Kasumi-1 (cell line): ENCODE data around the gene CLCN6.

Source experiments
- DNase-seq, 2 experiments: peaks; one replicate each; lab custom pipeline; 2025; lab: John Stamatoyannopoulos, UW

The CLCN6 gene

DNA sequence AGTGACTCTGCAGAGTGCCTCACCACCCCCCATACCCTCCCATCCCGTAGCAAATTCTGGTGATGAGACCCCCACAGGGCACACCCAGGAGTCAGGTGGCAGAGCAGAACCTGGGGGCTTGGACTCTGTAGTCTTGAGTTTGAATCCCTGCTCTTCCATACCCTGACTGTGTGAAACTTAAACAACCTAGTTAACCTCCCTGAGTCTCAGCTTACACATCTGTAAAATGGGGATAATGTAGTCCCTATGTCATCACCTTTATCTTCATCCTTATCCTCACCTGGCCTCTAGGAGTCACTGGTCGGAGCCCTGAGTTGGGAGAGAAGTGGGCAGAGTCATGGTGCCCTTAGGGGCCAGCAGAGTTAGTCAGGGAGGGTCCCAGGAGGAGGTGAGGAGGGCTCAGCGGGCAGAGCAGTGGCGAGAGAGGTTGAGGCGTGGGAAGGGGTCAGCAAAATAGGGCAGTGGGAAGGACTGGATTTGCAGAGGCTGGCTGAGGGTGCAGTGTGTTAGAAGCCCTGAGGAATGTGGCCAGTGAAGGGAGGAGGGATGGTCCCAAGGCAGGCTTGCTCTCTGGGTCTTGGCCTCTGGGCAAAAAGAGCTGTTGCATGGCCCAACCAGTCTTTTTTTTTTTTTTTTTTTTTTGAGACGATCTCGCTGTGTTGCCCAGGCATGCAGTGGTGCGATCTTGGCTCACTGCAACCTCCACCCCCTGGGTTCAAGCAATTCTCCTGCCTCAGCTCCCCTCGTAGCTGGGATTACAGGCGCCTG is 25.4 kb upstream of the CLCN6 start:
- no peak for DNase-seq

GRCh38 chr1:11781297-11781696 is 24.7 kb upstream of the CLCN6 start:
- DNase-seq: no peak

DNA sequence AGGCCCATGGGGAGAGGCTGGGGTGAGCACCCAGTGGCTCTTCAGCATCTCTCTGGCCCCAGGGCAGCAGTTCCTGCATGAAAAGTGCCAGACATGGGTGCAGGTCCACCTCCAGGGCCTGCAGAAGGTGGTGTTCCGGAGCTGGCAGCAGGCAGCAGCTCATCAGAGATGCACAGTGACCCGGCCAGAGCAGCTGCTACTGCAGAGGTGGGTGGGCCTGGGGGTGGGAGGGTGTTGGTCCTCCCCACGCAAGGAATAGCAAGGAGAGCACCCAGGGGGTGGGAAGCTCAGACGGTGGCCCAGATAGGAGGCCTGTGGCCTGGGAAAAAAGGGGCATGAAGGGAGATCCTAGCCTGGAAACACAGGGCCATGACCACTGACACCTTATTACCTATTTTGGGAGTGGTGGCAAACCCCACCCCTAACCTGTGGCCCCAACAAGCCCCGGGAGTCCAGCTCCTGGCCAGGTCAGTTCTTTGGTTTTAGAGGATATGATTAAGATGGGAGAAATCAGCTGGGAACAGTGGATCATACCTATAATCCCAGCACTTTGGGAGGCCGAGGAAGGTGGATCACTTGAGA is 23.8 kb upstream of the CLCN6 start:
- DNase-seq: no peak

- no peak for DNase-seq
These were observed 22.4 kb upstream of the CLCN6 start for GRCh38 chr1:11783556-11783955.

DNA sequence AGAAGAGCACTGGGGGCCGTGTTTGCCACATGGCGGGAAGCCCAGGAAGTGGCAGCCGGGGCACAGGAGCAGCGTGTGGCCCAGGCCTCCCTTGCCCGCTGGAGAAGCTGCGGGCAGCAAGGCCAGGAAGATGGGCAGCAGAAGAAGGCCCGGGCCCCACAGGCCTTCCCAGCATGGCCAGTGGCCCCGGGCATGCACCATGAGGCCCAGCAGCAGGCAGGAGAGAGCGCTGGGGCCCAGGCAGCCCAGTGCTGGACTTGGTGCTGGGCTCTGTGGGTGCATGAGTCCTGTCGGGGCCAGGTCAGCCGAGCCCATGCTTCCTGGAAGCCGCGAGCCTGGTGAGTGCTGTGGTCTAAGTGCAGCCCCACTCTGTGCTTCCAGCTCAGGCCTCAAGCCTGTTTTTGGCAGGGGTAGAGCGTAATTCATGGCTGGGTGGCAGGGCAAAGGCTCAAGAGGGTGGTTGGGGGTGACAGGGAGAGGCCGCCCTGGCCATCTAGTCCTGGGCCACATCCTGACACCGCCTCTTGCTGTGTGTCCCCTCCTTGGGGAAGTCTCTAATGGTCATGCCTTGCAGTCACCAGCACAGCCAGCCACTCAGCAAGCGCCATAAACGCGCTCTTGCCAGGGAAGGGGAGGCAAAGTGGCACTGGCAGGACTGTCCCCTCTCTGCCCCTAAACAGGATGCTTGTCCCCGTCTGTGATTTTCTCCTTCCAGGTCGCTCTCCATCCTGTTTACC is 21.6 kb upstream of the CLCN6 start:
- DNase-seq: no peak

- DNase-seq: no peak
These were observed 20.8 kb upstream of the CLCN6 start for GRCh38 chr1:11784993-11785769.

- DNase-seq: no peak
These were observed 19.8 kb upstream of the CLCN6 start for GRCh38 chr1:11786168-11786567.

- no peak for DNase-seq
These were observed 18.7 kb upstream of the CLCN6 start for GRCh38 chr1:11787251-11787803.

DNA sequence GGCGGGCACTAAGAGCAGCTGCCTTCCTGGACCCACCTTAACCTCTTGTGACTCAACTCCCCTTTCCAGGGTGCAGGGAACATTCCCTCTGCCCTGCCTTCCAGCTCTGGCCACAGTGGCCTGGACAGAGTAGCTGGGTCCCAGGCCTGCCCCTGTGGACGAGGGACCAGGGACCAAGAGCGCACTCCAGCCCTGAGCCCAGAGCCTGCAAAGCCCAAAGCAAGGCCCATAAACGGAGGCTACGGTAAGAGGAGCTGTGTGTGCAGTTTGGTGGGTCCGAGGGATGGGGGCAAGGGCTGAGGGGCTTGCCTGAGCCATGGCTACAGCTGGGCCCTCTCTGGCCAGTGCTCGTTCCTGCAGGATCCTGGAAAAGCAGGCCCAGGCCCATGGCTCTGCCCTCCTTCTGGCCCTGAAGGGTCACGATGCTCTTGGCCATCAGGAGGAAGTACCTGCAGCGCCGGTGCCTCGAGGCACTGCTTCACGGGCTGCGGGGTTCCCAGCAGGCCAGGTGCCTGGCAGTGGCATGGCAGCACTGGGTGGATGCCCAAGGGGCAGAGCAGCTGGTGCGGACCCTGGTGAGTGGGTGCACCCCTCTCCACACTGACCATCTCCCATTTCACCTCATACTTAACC is 18.1 kb upstream of the CLCN6 start:
- no peak for DNase-seq

DNA sequence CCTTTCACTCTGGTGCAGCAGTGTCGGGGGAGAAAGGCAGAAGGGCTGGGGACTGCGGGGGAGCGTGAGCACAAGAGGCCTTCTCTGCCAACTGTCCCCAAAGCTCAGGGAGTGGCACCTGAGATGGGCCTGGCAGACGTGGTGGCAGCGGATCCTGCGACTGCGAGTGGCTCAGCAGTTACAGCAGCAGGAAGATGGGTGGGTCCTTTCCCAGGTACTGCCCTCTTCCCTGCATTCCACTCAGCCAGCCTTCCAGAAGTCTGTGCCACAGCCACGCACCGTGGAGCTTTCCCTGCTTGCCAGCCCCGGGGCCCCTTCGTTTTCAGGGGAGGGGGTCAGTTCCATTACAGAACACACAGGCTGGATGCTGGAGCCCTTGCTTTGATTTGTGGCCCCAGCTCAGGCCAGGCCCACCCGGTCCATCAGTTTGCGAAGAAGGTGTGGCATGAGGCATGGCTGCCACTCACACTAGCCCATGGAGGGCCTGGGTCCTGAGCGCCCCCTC is 17.4 kb upstream of the CLCN6 start:
- no peak for DNase-seq

DNA sequence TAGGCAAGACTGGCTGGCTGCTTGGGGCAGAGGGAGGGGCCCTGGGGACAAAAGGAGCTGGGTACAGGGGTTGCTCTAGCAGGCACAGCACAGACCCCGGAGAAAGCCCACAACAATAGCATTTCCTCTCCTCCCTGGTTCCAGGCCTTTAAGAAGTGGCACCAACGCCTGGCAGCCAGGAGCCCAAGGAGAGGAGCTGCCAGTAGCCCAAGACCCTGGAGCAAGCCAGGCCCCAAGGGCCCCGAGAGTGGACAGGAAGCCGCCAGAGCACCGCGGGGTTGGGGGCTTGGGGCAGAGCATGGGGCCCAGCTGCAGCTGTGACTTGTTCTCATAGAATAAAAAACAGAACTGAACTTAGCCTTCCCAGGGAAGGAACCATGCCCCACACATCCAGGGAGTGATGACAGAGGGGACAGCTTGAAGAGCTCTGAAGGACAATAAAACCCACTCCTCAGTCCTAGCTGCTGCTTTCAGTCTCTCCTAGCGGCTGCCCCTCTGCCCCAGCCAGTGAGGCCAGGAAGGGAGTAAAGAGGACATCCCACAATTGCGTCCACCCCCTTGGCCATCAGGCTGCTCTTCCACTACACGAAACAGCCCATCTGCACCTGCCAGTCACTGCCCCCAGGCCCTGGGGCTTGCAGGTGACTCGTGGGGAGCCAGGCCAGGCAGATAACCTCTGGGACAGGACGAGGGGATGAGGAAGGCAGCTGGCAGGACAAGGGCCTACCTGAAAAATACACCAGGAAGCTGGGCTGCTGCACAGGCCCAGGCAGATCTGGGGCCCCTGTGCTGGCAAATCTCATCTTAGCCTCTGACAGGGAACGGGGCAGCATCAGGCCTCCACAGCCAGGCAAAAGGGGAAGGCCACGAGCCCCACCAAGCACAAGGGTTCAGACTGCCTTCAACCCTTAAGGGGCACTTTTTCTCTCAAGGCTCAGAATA is 16.6 kb upstream of the CLCN6 start:
- no peak for DNase-seq

- no peak for DNase-seq
These were observed 15.7 kb upstream of the CLCN6 start for GRCh38 chr1:11790101-11790879.

- no peak for DNase-seq
These were observed 14.9 kb upstream of the CLCN6 start for GRCh38 chr1:11790880-11791715.

DNA sequence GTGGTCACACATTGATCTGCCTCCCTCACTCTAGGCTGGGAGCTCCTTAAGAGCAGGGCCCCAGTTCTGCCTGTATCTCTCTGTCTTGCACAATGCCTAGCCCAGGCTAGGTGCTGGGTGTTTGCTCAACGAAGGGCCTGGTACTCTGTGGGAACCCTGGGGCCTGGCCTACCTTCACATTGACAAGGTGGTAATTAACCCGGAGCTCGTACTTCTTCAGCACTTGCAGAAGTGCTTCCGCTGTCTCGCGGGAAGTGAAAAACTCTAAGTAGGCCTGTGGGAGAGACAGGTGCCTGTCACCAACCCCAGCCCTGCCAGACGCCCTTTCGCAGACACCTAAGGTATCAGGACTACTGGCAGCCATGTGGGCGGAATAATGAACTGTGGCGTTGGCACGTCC is 13.9 kb upstream of the CLCN6 start:
- no peak for DNase-seq

DNA sequence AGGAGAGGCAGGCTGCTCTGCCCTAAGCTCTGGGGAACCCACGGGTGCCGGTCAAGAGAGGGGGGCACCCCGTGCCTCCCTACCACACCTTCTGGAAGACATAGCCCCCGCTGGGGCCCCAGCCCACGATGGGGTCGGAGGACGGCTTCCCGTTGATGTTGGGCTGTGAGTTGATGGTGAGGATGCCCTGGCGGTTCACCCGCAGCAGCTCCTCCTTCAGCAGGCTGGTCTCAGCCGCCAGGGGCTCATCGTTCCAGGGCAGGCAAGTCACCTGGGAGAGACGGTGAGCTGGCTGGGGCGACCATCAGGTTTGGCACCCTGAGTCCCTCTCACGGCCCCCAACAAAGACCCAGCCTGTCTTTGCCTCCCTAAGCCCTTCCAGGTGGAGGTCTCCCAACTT is 12.2 kb upstream of the CLCN6 start:
- no peak for DNase-seq

DNA sequence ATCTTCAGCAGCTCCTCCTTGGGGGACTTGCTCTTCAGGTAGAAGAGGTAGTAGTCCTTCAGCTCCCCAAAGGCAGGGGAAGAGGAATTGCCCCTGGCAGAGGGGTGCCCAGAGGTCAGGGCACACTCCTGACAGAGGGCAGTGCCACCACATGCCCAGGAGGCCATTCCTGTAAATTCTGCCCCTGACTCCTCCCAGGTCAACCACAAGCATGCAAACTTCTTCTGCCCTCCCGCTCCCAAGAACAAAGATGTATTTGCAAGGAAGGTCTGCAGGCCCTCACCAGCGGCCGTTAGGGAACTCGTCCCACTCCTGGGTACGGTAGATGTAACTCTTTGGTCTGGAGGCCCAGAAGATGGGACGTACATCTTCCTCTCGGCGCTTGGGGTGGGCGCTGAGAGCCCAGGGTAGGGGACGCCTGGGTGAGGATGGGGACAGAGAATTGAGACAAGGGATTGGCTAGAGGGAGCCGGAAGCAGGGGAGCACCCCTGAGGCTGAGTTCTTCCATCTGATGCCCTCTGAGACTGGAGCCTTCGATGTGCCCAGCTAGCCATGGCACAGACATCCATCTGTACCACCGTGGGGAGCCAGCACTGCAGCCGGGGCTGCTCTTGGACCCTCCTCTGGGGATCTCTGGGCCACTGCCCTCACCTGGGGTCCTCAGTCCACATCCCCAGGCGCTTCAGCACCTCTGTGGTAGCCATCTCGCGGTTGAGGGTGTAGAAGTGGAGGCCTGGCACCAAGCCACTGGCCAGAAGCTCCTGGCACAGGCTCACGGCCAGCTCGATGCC is 11.3 kb upstream of the CLCN6 start:
- DNase-seq: no peak

DNA sequence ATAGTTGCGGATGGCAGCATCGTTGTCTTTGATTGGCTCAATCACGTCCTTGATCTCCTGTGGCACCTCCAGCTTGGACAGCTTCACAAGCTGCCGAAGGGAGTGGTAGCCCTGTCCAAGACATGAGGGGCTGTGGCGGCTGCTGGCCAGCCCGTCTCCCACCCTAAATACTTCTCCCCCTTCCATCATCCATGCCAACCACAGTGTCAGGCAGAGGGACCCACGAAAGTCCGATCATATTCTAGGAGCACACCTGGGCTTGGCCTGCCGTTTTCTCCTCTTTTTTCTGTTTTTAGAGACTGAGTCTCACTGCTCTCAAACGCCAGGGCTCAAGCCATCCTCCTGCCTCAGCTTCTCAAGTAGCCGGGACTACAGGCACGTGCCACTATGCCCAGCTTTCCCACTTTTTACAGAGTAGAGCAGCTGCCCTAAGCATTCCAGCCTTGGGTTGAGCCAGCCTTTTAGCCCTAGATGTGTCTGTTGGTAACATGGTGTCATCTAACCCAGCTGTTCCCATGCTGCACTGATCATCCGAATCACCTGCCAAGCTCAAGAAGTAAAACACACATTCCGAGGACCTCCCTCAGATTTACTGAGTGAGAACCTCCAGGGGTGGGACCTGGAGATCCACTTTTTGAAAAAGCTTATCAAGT is 10.6 kb upstream of the CLCN6 start:
- DNase-seq: no peak
